Duodenal mucosa (tissue), 2 donors: ENCODE data around the gene FAM193B.

Experiments used
- H3K27ac ChIP-seq: one replicate; pipeline ENCODE4 v1.7.0; 2013; ENCODE audit warnings: low read depth, low read length
- H3K27me3 ChIP-seq, 2 donors: one replicate each; pipeline ENCODE4 v1.7.0; 2013; ENCODE audit warnings: low read length in 2 of 2, control low read depth in 1 of 2; ENCODE audit not compliant: insufficient read depth in 2 of 2, control insufficient read depth in 1 of 2
- H3K36me3 ChIP-seq, 2 donors: one replicate each; pipeline ENCODE4 v1.7.0; 2013; ENCODE audit warnings: low read length in 2 of 2, control low read depth in 1 of 2; ENCODE audit not compliant: insufficient read depth in 2 of 2, control insufficient read depth in 1 of 2
- H3K4me1 ChIP-seq, 2 donors: one replicate each; pipeline ENCODE4 v1.7.0; 2013; ENCODE audit warnings: low read length in 2 of 2, control low read depth in 1 of 2; ENCODE audit not compliant: insufficient read depth in 2 of 2, control insufficient read depth in 1 of 2
- H3K4me3 ChIP-seq, 2 donors: one replicate each; pipeline ENCODE4 v1.7.0; 2013; ENCODE audit warnings: low read length in 2 of 2, low read depth in 1 of 2
- H3K9ac ChIP-seq, 2 donors: one replicate each; pipeline ENCODE4 v1.7.0; 2013; ENCODE audit warnings: low read length in 2 of 2, low read depth in 1 of 2
- H3K9me3 ChIP-seq, 2 donors: one replicate each; pipeline ENCODE4 v1.7.0; 2013; ENCODE audit warnings: low read length in 2 of 2, control low read depth in 1 of 2; ENCODE audit not compliant: control insufficient read depth in 1 of 2

FAM193B gene

GRCh38 chr5:177596775-177597238 lies 42.4 kb upstream of the FAM193B start:
- no peaks in the 10 kb centered on the region for H3K9me3 ChIP-seq
- no peaks in the 10 kb centered on the region for H3K27me3 ChIP-seq
- H3K4me1 ChIP-seq: peaks cover 24 to 34% of the 10 kb centered on the region in 2 donors
- peaks cover 23 to 37% of the 10 kb centered on the region in 2 donors for H3K36me3 ChIP-seq
- no peak overlapping the region for H3K4me3 ChIP-seq
- H3K27ac ChIP-seq: no peak overlapping the region
- no peak overlapping the region for H3K9ac ChIP-seq

GRCh38 chr5:177595991-177596774 lies 41.8 kb upstream of the FAM193B start:
- peaks cover 22 to 29% of the 10 kb centered on the region in 2 donors for H3K4me1 ChIP-seq

GRCh38 chr5:177595026-177595585 lies 40.7 kb upstream of the FAM193B start:
- H3K27me3 ChIP-seq: peaks cover 0 to 3% of the 10 kb centered on the region in 2 donors
- H3K4me3 ChIP-seq: no peak overlapping the region
- peaks cover 14 to 21% of the 10 kb centered on the region in 2 donors for H3K4me1 ChIP-seq
- no peak overlapping the region for H3K27ac ChIP-seq
- H3K9ac ChIP-seq: no peak overlapping the region
- H3K9me3 ChIP-seq: no peaks in the 10 kb centered on the region
- H3K36me3 ChIP-seq: peaks cover 23 to 37% of the 10 kb centered on the region in 2 donors

More at GRCh38 chr5:177595991-177596774, 41.8 kb upstream of the FAM193B start:
- Histone ChIP-seq H3K9me3 (no peaks in the 10 kb centered on the region), H3K9ac (no peak overlapping the region), H3K4me3 (no peak overlapping the region), H3K27me3 (no peaks in the 10 kb centered on the region), H3K36me3 (peaks cover 23 to 37% of the 10 kb centered on the region in 2 donors), H3K27ac (no peak overlapping the region)

- Histone ChIP-seq H3K27me3 (peaks cover 0 to 3% of the 10 kb centered on the region in 2 donors), H3K4me1 (peaks cover 14 to 20% of the 10 kb centered on the region in 2 donors), H3K36me3 (peaks cover 23 to 37% of the 10 kb centered on the region in 2 donors), H3K4me3 (no peak overlapping the region), H3K9ac (no peak overlapping the region), H3K27ac (no peak overlapping the region), H3K9me3 (no peaks in the 10 kb centered on the region)
Observed at GRCh38 chr5:177594071-177594470, 39.7 kb upstream of the FAM193B start.

- Histone ChIP-seq H3K9me3 (no peaks in the 10 kb centered on the region), H3K9ac (peak overlapping the region in 1 of 2 donors; percentile 0), H3K27me3 (peaks cover 0 to 3% of the 10 kb centered on the region in 2 donors), H3K27ac (no peak overlapping the region), H3K4me1 (peaks cover 17 to 18% of the 10 kb centered on the region in 2 donors), H3K36me3 (peaks cover 23 to 37% of the 10 kb centered on the region in 2 donors), H3K4me3 (peak overlapping the region; percentile 78 to 99)
Observed at GRCh38 chr5:177593511-177593910, 39.1 kb upstream of the FAM193B start.

- Histone ChIP-seq H3K4me3 (peak overlapping the region; percentile 78 to 99), H3K9ac (peak overlapping the region; percentile 85 to 90), H3K27ac (no peak overlapping the region), H3K27me3 (peaks cover 0 to 3% of the 10 kb centered on the region in 2 donors), H3K4me1 (peaks cover 18 to 20% of the 10 kb centered on the region in 2 donors), H3K36me3 (peaks cover 23 to 37% of the 10 kb centered on the region in 2 donors), H3K9me3 (no peaks in the 10 kb centered on the region)
Observed at GRCh38 chr5:177592905-177593304, 38.5 kb upstream of the FAM193B start.

- Histone ChIP-seq H3K27me3 (peaks cover 0 to 3% of the 10 kb centered on the region in 2 donors), H3K4me1 (peaks cover 18 to 20% of the 10 kb centered on the region in 2 donors), H3K27ac (peak within 1 kb of the TSS; percentile 72), H3K36me3 (peaks cover 23 to 37% of the 10 kb centered on the region in 2 donors), H3K9me3 (no peaks in the 10 kb centered on the region), H3K4me3 (peak within 1 kb of the TSS; percentile 78 to 99), H3K9ac (peak within 1 kb of the TSS; percentile 85 to 90)
Observed at GRCh38 chr5:177592010-177592834, 37.9 kb upstream of the FAM193B start, which contains the start of gene TMED9. Gene TMED9, plus strand, starts transcription at chr5:177592203. Its CDS starts 12 bp downstream, at chr5:177592215.

- peak overlapping the region; percentile 78 to 99 for H3K4me3 ChIP-seq
- peak overlapping the region in 1 of 2 donors; percentile 90 for H3K9ac ChIP-seq
- peaks cover 0 to 3% of the 10 kb centered on the region in 2 donors for H3K27me3 ChIP-seq
- peaks cover 18 to 20% of the 10 kb centered on the region in 2 donors for H3K4me1 ChIP-seq
- no peaks in the 10 kb centered on the region for H3K9me3 ChIP-seq
- peaks cover 22 to 35% of the 10 kb centered on the region in 2 donors for H3K36me3 ChIP-seq
- no peak overlapping the region for H3K27ac ChIP-seq
Observed at GRCh38 chr5:177591690-177592009, 37.3 kb upstream of the FAM193B start.

- H3K4me1 ChIP-seq: peaks cover 18 to 20% of the 10 kb centered on the region in 2 donors
- H3K4me3 ChIP-seq: no peak overlapping the region
- H3K27ac ChIP-seq: no peak overlapping the region
- peaks cover 0 to 3% of the 10 kb centered on the region in 2 donors for H3K27me3 ChIP-seq
- H3K36me3 ChIP-seq: peaks cover 16 to 22% of the 10 kb centered on the region in 2 donors
- no peak overlapping the region for H3K9ac ChIP-seq
- no peaks in the 10 kb centered on the region for H3K9me3 ChIP-seq
Observed at GRCh38 chr5:177590406-177590805, 36.0 kb upstream of the FAM193B start.
